ENCODE results near the gene OR5H2. TPM values are rescaled to one million over a fixed set of nuclear protein-coding genes. Genes with fewer than 3 reads are reported as not detected.

OR5H2 gene
- polyA plus RNA-seq, 3 donors: not detected

DNA sequence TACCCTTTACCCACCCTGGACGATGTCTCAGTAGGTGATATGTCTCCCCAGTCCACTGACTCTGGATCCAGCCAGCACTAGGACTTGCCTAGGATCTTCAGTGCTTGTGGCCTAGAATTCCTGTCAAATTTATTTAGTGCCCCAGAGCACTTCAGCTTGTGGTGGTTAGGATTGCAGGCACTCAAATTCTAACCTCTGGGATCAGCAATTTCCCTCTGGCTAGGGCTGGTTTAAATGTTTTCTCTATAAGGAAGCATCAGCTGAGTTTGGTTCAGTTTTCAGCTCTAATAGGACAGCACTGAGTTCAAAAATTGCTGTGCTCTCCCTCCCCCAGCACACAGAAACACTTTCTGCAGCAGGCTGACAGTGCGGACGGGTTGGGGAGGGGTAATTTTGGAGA is 10.2 kb upstream of the OR5H2 start:
- no peak overlapping the region for H3K4me3 Mint-ChIP-seq
- Histone ChIP-seq H3K4me1 (ENCODE audit: control insufficient read depth in 1 of 2, insufficient read depth in 2 of 2, low read length in 2 of 2) (no peaks in the 10 kb centered on the region), H3K4me2 (replicated peaks; ENCODE audit: extremely low read depth, low read length, poor library complexity, severe bottlenecking) (no peak overlapping the region), H4K20me1 (ENCODE audit: insufficient read depth, low read length) (no peaks in the 10 kb centered on the region), H3K4me3 (replicated peaks in 1 of 3; ENCODE audit: low read depth in 2 of 3, low read length in 3 of 3) (no peak overlapping the region), H2AFZ (ENCODE audit: insufficient read depth, low read depth, low read length, poor library complexity, severe bottlenecking) (no peak overlapping the region), H3K27ac (ENCODE audit: low read depth in 1 of 2, low read length in 2 of 2) (no peak overlapping the region), H3K79me2 (ENCODE audit: insufficient read depth, low read length) (no peaks in the 10 kb centered on the region), H3K27me3 (ENCODE audit: control insufficient read depth in 2 of 2, insufficient read depth in 2 of 2, low read length in 2 of 2) (no peaks in the 10 kb centered on the region), H3K36me3 (replicated peaks in 1 of 2; ENCODE audit: control insufficient read depth in 1 of 2, insufficient read depth in 2 of 2, low read length in 2 of 2) (no peaks in the 10 kb centered on the region), H3K9me3 (replicated peaks in 1 of 2; ENCODE audit: control insufficient read depth in 1 of 2, insufficient read depth in 1 of 2, low read length in 2 of 2) (peaks cover 7 to 30% of the 10 kb centered on the region in 2 donors), H3K9ac (ENCODE audit: insufficient read depth, low read length, poor library complexity, severe bottlenecking) (no peak overlapping the region)
- TF ChIP-seq, protein P1, sequence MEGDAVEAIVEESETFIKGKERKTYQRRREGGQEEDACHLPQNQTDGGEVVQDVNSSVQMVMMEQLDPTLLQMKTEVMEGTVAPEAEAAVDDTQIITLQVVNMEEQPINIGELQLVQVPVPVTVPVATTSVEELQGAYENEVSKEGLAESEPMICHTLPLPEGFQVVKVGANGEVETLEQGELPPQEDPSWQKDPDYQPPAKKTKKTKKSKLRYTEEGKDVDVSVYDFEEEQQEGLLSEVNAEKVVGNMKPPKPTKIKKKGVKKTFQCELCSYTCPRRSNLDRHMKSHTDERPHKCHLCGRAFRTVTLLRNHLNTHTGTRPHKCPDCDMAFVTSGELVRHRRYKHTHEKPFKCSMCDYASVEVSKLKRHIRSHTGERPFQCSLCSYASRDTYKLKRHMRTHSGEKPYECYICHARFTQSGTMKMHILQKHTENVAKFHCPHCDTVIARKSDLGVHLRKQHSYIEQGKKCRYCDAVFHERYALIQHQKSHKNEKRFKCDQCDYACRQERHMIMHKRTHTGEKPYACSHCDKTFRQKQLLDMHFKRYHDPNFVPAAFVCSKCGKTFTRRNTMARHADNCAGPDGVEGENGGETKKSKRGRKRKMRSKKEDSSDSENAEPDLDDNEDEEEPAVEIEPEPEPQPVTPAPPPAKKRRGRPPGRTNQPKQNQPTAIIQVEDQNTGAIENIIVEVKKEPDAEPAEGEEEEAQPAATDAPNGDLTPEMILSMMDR (IDR thresholded peaks at IDR 0.05): no peak
- no peaks in the 10 kb centered on the region for H3K36me3 Mint-ChIP-seq
- H3K9me3 Mint-ChIP-seq: peaks cover 10 to 26% (median 17%) of the 10 kb centered on the region in 7 donors
- intact Hi-C loops (cut with micrococcal nuclease): no loop called here
- H3K4me1 Mint-ChIP-seq: no peaks in the 10 kb centered on the region
- peaks cover 0 to 4% (median 2%) of the 10 kb centered on the region in 3 donors for H3K27me3 Mint-ChIP-seq (ENCODE audit: low read depth in 3 of 3)
- no peak for DNase-seq
- no CpG with 5 or more reads among the region's 3 CpGs for WGBS (ENCODE audit: insufficient coverage)
- H3K27ac Mint-ChIP-seq: no peak overlapping the region

DNA sequence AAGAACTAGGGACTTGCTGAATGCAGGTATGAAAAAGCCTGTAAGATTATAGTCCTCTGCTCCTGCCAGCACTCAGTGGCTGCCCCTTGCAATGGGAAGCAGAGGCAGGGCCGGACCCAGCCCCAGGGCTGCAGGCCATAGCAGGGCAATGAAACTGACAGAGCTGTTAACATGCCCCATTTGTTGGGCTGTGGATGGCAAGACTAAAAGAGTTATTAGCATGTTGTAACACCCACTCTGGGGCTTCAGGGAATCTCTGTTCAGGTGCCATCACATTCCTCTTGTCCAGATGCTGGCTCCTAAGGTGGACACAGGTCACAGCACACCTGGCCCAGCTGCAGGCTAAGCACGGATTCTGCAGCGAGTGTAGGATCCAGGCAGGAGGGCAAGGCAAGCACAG is 7.4 kb upstream of the OR5H2 start:
- Mint-ChIP-seq H3K4me1 (no peaks in the 10 kb centered on the region), H3K4me3 (no peak overlapping the region), H3K9me3 (peaks cover 10 to 25% (median 15%) of the 10 kb centered on the region in 7 donors), H3K36me3 (no peaks in the 10 kb centered on the region), H3K27ac (no peak overlapping the region), H3K27me3 (ENCODE audit: low read depth in 3 of 3) (peaks cover 2 to 3% (median 2%) of the 10 kb centered on the region in 3 donors)
- H3K27me3 ChIP-seq (ENCODE audit: control insufficient read depth in 2 of 2, insufficient read depth in 2 of 2, low read length in 2 of 2): no peaks in the 10 kb centered on the region
- peaks cover 7 to 26% of the 10 kb centered on the region in 2 donors for H3K9me3 ChIP-seq (replicated peaks in 1 of 2; ENCODE audit: control insufficient read depth in 1 of 2, insufficient read depth in 1 of 2, low read length in 2 of 2)
- H4K20me1 ChIP-seq (ENCODE audit: insufficient read depth, low read length): no peaks in the 10 kb centered on the region
- H3K4me2 ChIP-seq (replicated peaks; ENCODE audit: extremely low read depth, low read length, poor library complexity, severe bottlenecking): no peak overlapping the region
- H3K36me3 ChIP-seq (replicated peaks in 1 of 2; ENCODE audit: control insufficient read depth in 1 of 2, insufficient read depth in 2 of 2, low read length in 2 of 2): no peaks in the 10 kb centered on the region
- no peak overlapping the region for H3K4me3 ChIP-seq (replicated peaks in 1 of 3; ENCODE audit: low read depth in 2 of 3, low read length in 3 of 3)
- H3K9ac ChIP-seq (ENCODE audit: insufficient read depth, low read length, poor library complexity, severe bottlenecking): no peak overlapping the region
- H3K27ac ChIP-seq (ENCODE audit: low read depth in 1 of 2, low read length in 2 of 2): no peak overlapping the region
- H3K4me1 ChIP-seq (ENCODE audit: control insufficient read depth in 1 of 2, insufficient read depth in 2 of 2, low read length in 2 of 2): no peaks in the 10 kb centered on the region
- no peak overlapping the region for H2AFZ ChIP-seq (ENCODE audit: insufficient read depth, low read depth, low read length, poor library complexity, severe bottlenecking)
- 87% methylated on average over 3 of the region's 3 CpGs for WGBS (ENCODE audit: insufficient coverage)
- no peaks in the 10 kb centered on the region for H3K79me2 ChIP-seq (ENCODE audit: insufficient read depth, low read length)
- intact Hi-C loops (cut with micrococcal nuclease): no loop called here
- TF ChIP-seq, protein P1 (IDR thresholded peaks at IDR 0.05): no peak
- no peak for DNase-seq

Measured in CD14-positive monocyte (primary cell).